Keratinocyte (primary cell): ENCODE results near the gene LPGAT1. TPM values are rescaled to one million over a fixed set of nuclear protein-coding genes. Genes with fewer than 3 reads are reported as not detected.

Experiments used
- DNase-seq: peaks from one replicate; pipeline ENCODE4 v3.0.0-alpha.2; 2011; ENCODE audit warnings: low read depth, missing footprints, low spot score
- FAIRE-seq: peaks from 2 replicates; lab custom pipeline; 2011; peaks lifted over from hg19 to GRCh38; lab: Jason Lieb, UNC
- H2AFZ ChIP-seq: 2 replicates; pipeline ENCODE4 v1.6.0; 2012; ENCODE audit warnings: low read length, control low read depth, inconsistent platforms; ENCODE audit not compliant: control insufficient read depth
- H3K27ac ChIP-seq: 2 replicates; pipeline ENCODE4 v1.5.1; 2011; ENCODE audit warnings: low read length; ENCODE audit not compliant: control insufficient read depth, insufficient read depth
- H3K27me3 ChIP-seq: 3 replicates; pipeline ENCODE4 v1.6.0; 2011; ENCODE audit warnings: low read length; ENCODE audit not compliant: control insufficient read depth, insufficient read depth; ENCODE audit errors: extremely low read depth
- H3K36me3 ChIP-seq, 2 experiments: 2 replicates in 1 of 2; 3 replicates in 1 of 2; pipeline ENCODE4 v1.5.1; 2011; ENCODE audit warnings: low read length in 2 of 2, mild to moderate bottlenecking in 1 of 2; ENCODE audit not compliant: control insufficient read depth in 2 of 2, insufficient read depth in 2 of 2; ENCODE audit errors: extremely low read depth in 1 of 2
- H3K4me1 ChIP-seq: 3 replicates; pipeline ENCODE4 v1.5.1; 2011; ENCODE audit warnings: low read length; ENCODE audit not compliant: control insufficient read depth, insufficient read depth; ENCODE audit errors: extremely low read depth
- H3K4me2 ChIP-seq: 3 replicates; pipeline ENCODE4 v1.6.0; 2011; ENCODE audit warnings: low read depth, low read length; ENCODE audit not compliant: control insufficient read depth, insufficient read depth; ENCODE audit errors: extremely low read depth
- H3K4me3 ChIP-seq, 3 experiments: fragments of 200-600 bp in 1 of 3; sonication (generic) in 1 of 3; 2 replicates in 2 of 3; 3 replicates in 1 of 3; pipeline ENCODE4 v1.5.1; 2011 to 2016; ENCODE audit warnings: low read length in 3 of 3, mild to moderate bottlenecking in 3 of 3, control low read depth in 2 of 3, inconsistent platforms in 1 of 3, low read depth in 1 of 3, mixed read lengths in 1 of 3, mixed run types in 1 of 3, moderate library complexity in 1 of 3; ENCODE audit not compliant: control insufficient read depth in 2 of 3, insufficient read depth in 2 of 3; ENCODE audit errors: extremely low read depth in 1 of 3
- H3K79me2 ChIP-seq: 2 replicates; pipeline ENCODE4 v1.6.0; 2012; ENCODE audit warnings: low read length; ENCODE audit not compliant: control insufficient read depth, insufficient read depth
- H3K9ac ChIP-seq: 3 replicates; pipeline ENCODE4 v1.6.0; 2011; ENCODE audit warnings: low read length; ENCODE audit not compliant: control insufficient read depth, insufficient read depth; ENCODE audit errors: extremely low read depth
- H3K9me1 ChIP-seq: 3 replicates; pipeline ENCODE4 v1.6.0; 2011; ENCODE audit warnings: low read length; ENCODE audit not compliant: control insufficient read depth, insufficient read depth; ENCODE audit errors: extremely low read depth
- H3K9me3 ChIP-seq: 2 replicates; pipeline ENCODE4 v1.5.1; 2012; ENCODE audit warnings: low read depth, low read length; ENCODE audit not compliant: control insufficient read depth
- H4K20me1 ChIP-seq: 3 replicates; pipeline ENCODE4 v1.6.0; 2011; ENCODE audit warnings: low read length; ENCODE audit not compliant: control insufficient read depth, insufficient read depth; ENCODE audit errors: extremely low read depth
- EZH2 ChIP-seq: IDR thresholded peaks from one replicate; pipeline ENCODE4 v1.6.1; 2012; ENCODE audit warnings: inconsistent platforms, mild to moderate bottlenecking, low read length, moderate library complexity
- dilution Hi-C: fragments of 300-500 bp; cut with MboI; formaldehyde crosslinking; loops from one replicate; pipeline ENCODE4 v1.7.0; 2020; ENCODE audit warnings: low sequenced_read_pairs; ENCODE audit not compliant: extremely low pct_ligation_motif_present
- polyA plus RNA-seq, 5 experiments: library from polyadenylated mRNA; depleted of rRNA in 3 of 5; stranded (reverse) in 3 of 5; stranded (forward) in 1 of 5; unstranded in 1 of 5; fragments of >200 nt; gene quantifications; 1 replicate in 1 of 5; 2 replicates in 3 of 5; 3 replicates in 1 of 5; pipeline versions ENCODE4 v1.2.1 to v1.2.3, GENCODE V29; 2011 to 2012; ENCODE audit warnings: missing spikeins in 2 of 5, low read depth in 1 of 5, low replicate concordance in 1 of 5
- TF ChIP-seq, protein P1 (sequence below), 3 experiments: IDR thresholded peaks in 1 of 3; conservative IDR thresholded peaks in 1 of 3; optimal IDR thresholded peaks in 1 of 3; 2 replicates in 2 of 3; 3 replicates in 1 of 3; pipeline versions ENCODE3 to v1.5.1; 2011; ENCODE audit warnings: low read length in 3 of 3, mild to moderate bottlenecking in 3 of 3, moderate library complexity in 2 of 3, control low read depth in 1 of 3, inconsistent platforms in 1 of 3; ENCODE audit not compliant: insufficient read depth in 2 of 3; ENCODE audit errors: extremely low read depth in 1 of 3

Gene LPGAT1
- polyA plus RNA-seq, 1 donor (not counting 4 experiments of a cell fraction or from before 2014, with no cell fraction given), result 14.7 TPM

DNA sequence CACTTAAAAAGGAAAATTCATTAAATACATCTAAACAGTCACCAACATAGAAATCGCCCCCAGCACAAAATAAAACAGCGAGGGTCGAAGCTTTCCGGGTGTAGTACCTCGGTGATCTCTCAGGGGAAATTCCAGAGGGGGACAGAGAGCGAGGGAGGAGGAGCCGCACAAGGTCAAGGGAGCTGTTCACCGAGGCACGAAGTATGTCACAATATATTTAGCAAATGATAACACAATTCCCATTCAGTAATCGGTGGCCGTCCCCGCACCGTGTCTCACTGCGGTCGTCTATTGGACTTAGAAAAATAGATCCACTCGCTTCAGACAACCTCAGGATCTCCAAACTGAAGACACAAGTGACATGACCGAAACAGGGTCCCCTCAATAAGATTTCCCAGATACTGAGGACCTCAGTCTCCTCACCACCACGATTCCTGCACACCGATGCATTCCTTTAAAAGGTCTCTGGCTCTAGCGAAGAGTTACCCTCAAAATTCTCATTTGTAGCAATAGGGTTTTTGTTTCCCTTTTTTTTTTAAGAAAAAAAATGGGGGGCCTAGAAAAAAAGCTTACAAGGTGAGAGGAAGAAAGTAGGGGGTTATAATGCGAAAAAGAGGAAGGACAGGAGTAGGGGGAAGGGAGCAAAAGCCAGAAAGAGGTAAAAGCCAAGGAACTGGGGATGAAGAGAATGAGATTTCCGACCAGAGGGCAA is 1.1 kb downstream of the LPGAT1 start:
- H4K20me1 ChIP-seq, result no peaks in the 10 kb centered on the region
- H3K9me1 ChIP-seq, result no peaks in the 10 kb centered on the region
- dilution Hi-C loops, result no loop called here
- H3K9me3 ChIP-seq, result no peaks in the 10 kb centered on the region
- DNase-seq, result no peak
- no peak overlapping the region for H3K27ac ChIP-seq
- peak overlapping the region; percentile 80 for H3K9ac ChIP-seq
- TF ChIP-seq, protein P1, sequence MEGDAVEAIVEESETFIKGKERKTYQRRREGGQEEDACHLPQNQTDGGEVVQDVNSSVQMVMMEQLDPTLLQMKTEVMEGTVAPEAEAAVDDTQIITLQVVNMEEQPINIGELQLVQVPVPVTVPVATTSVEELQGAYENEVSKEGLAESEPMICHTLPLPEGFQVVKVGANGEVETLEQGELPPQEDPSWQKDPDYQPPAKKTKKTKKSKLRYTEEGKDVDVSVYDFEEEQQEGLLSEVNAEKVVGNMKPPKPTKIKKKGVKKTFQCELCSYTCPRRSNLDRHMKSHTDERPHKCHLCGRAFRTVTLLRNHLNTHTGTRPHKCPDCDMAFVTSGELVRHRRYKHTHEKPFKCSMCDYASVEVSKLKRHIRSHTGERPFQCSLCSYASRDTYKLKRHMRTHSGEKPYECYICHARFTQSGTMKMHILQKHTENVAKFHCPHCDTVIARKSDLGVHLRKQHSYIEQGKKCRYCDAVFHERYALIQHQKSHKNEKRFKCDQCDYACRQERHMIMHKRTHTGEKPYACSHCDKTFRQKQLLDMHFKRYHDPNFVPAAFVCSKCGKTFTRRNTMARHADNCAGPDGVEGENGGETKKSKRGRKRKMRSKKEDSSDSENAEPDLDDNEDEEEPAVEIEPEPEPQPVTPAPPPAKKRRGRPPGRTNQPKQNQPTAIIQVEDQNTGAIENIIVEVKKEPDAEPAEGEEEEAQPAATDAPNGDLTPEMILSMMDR (optimal IDR thresholded peaks at IDR 0.05 in 1 of 3, IDR thresholded peaks at IDR 0.05 in 1 of 3, conservative IDR thresholded peaks at IDR 0.05 in 1 of 3; ENCODE audit: extremely low read depth in 1 of 3, insufficient read depth in 2 of 3, low read length in 3 of 3), result no peak
- TF ChIP-seq EZH2, result no peak
- no peaks in the 10 kb centered on the region for H3K36me3 ChIP-seq
- peak overlapping the region; percentile 55 for H2AFZ ChIP-seq
- H3K4me1 ChIP-seq, result peaks cover 13% of the 10 kb centered on the region
- peak overlapping the region; percentile 88 for H3K4me2 ChIP-seq
- no peaks in the 10 kb centered on the region for H3K27me3 ChIP-seq
- peaks cover 5% of the 10 kb centered on the region for H3K79me2 ChIP-seq
- H3K4me3 ChIP-seq, result peak overlapping the region; percentile 45 to 79 (median 73)
- FAIRE-seq, result peak; percentile 58

DNA sequence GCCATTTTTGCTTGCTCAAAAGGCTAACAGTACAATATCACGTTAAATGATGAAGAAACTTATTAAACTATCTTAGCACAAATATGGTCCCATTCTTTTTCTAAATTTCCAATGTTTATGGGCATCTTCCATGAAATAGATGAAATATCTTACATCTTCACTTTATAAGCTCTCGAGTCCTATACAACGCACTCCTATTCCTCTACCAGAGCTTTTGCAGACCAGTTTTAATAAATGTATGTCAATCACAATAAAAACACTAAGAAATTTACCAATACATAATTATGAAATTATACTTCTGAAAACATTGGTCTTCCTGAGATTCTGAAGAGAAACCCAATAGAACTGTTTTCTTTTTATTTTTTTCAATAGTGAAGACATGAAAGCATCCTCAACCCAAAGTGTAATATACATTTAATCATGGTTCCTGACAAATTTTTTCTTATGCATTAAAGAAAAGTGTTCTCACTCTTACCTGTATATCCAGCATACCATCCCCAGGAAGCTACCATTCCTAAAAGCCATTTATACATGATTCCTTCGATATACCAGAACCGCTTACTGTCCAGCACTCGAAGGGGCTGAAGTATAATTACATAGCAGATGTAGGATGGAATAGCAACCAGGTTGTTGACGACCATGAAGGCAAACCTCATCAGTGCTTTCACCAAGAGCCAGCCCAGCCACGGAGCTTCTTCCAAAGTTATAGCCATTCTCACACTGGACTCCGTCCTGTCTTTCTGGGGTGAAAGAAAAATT is 1.8 kb downstream of the LPGAT1 start:
- Histone ChIP-seq H3K27ac (no peak overlapping the region), H3K4me3 (no peak overlapping the region), H2AFZ (no peak overlapping the region), H3K4me1 (peaks cover 13% of the 10 kb centered on the region), H3K9me3 (no peaks in the 10 kb centered on the region), H4K20me1 (no peaks in the 10 kb centered on the region), H3K9ac (no peak overlapping the region), H3K36me3 (no peaks in the 10 kb centered on the region), H3K27me3 (no peaks in the 10 kb centered on the region), H3K9me1 (no peaks in the 10 kb centered on the region), H3K79me2 (peaks cover 5% of the 10 kb centered on the region), H3K4me2 (peak overlapping the region; percentile 88)
- TF ChIP-seq, protein P1 (optimal IDR thresholded peaks at IDR 0.05 in 1 of 3, IDR thresholded peaks at IDR 0.05 in 1 of 3, conservative IDR thresholded peaks at IDR 0.05 in 1 of 3; ENCODE audit: extremely low read depth in 1 of 3, insufficient read depth in 2 of 3, low read length in 3 of 3), result no peak
- TF ChIP-seq EZH2, result no peak
- no peak for DNase-seq
- no peak for FAIRE-seq
- dilution Hi-C loops, result no loop called here
